HT1080 (cell line): ENCODE measurements around the gene SMARCC2. TPM values are rescaled to one million over a fixed set of nuclear protein-coding genes. Genes with fewer than 3 reads are reported as not detected.
A peak's percentile ranks its signal among the peaks of the same experiment; 100 is the strongest.

Experiments
- DNase-seq: peaks from one replicate; pipeline ENCODE4 v3.0.0-alpha.2; 2015; ENCODE audit warnings: low read depth
- total RNA-seq: library from RNA; depleted of rRNA; stranded (reverse); fragments of >200 nt; shearing (Covaris generic); gene quantifications from 2 replicates; pipeline ENCODE4 v1.2.3, GENCODE V29; 2014

Gene SMARCC2
- total RNA-seq, 1 experiment from 2014 or later = 44.3 TPM

GRCh38 chr12:56152756-56153677 lies 36.3 kb downstream of the SMARCC2 start:
- DNase-seq = no peak

- peak; percentile 90 for DNase-seq
Measured at GRCh38 chr12:56152132-56152755, 37.0 kb downstream of the SMARCC2 start, which contains the start of gene MYL6B. MYL6B (plus strand) TSS chr12:56152587; CDS start chr12:56153919, 1,332 bp downstream.

- DNase-seq = no peak
Measured at GRCh38 chr12:56151672-56152131, 37.6 kb downstream of the SMARCC2 start.

- DNase-seq = no peak
Measured at GRCh38 chr12:56150563-56150962, 38.7 kb downstream of the SMARCC2 start.

- DNase-seq = no peak
Measured at GRCh38 chr12:56146492-56147460, 42.5 kb downstream of the SMARCC2 start.

GRCh38 chr12:56145217-56145616 lies 44.1 kb downstream of the SMARCC2 start:
- no peak for DNase-seq

- DNase-seq = no peak
Measured at GRCh38 chr12:56143870-56144269, 45.4 kb downstream of the SMARCC2 start.

- no peak for DNase-seq
Measured at GRCh38 chr12:56143217-56143616, 46.1 kb downstream of the SMARCC2 start.

- no peak for DNase-seq
Measured at GRCh38 chr12:56141946-56142784, 47.1 kb downstream of the SMARCC2 start.

GRCh38 chr12:56137853-56138571 lies 51.3 kb downstream of the SMARCC2 start:
- DNase-seq = no peak

GRCh38 chr12:56134897-56135296 lies 54.4 kb downstream of the SMARCC2 start:
- no peak for DNase-seq

GRCh38 chr12:56130876-56131275 lies 58.4 kb downstream of the SMARCC2 start:
- DNase-seq = no peak

- DNase-seq = no peak
Measured at GRCh38 chr12:56129942-56130495, 59.3 kb downstream of the SMARCC2 start.

GRCh38 chr12:56129206-56129941 lies 59.9 kb downstream of the SMARCC2 start:
- peak; percentile 71 for DNase-seq

- peak; percentile 45 for DNase-seq
Measured at GRCh38 chr12:56128670-56129205, 60.5 kb downstream of the SMARCC2 start.

GRCh38 chr12:56127888-56128669 lies 61.2 kb downstream of the SMARCC2 start, which contains the start of gene ESYT1:
ESYT1 (plus strand) TSS chr12:56128267; CDS start chr12:56128320, 53 bp downstream.
- peak; percentile 100 for DNase-seq

- DNase-seq = no peak
Measured at GRCh38 chr12:56127485-56127887, 61.8 kb downstream of the SMARCC2 start.
